Activated T-cell treated with anti-CD3 and anti-CD28 coated beads for 1 hour (primary cell): Measurements from ENCODE around the gene PAX7.
"Not testable (repeated sequence)": the region's sequence is repeated elsewhere in the genome, so short reads cannot be mapped to it uniquely, and the experiment has no call there.

ENCODE experiments used
- DNase-seq: peaks from one replicate; pipeline ENCODE4 v3.0.0-alpha.2; 2020; ENCODE audit warnings: low read depth

The PAX7 gene

DNA sequence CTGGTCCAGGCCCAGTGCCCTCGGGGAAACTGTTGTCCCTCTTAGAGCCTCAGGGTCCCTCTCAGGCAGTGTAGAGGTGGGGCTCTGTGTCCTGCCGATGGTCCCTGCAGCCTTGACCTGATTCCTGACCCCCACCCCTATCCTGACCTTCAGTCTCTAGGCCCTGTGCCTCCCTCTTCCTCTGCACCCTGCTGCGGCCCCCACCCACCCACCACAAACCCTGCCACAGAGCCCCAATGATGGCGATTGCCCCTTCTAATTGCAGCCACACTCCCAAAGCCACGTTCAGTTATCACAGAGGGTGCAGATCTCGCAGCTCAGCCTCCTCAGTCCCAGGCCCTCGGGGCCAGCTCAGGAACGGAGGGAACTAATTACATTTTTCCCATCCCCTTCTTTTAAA lies 99.7 kb downstream of the PAX7 start:
- DNase-seq: no peak

GRCh38 chr1:18731148-18731547 lies 100.5 kb downstream of the PAX7 start:
- DNase-seq: no peak

DNA sequence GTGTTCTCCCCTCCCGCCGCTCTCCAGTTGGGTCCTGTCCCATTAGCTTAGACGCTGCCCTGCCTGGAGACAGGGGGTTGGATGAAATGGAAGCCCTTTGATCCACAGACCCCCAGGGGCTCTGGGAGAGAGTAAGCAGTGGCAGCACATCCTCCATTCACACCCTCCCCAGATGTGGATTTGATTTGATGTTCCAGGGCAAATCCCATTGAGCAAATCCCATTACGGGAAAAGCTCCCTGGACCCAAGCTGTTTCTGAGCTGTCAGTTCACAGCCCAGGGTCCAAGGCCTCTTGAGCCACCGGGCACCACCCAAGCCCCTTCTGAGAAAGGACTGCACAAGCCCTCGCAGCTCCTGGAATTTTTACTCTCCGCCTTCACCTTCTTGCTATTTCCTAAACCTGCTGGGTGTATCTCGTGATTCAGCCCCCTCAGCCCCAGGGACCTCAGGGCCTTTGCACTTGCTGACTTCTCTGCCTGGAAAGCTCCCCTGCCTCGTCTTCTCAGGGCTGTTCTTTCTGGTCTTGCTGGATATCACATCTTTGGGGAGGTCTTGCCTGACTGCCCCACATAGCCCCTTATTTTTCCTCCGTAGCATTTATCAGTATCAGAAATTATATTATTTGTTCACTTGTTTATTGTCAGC lies 101.1 kb downstream of the PAX7 start:
- no peak for DNase-seq

DNA sequence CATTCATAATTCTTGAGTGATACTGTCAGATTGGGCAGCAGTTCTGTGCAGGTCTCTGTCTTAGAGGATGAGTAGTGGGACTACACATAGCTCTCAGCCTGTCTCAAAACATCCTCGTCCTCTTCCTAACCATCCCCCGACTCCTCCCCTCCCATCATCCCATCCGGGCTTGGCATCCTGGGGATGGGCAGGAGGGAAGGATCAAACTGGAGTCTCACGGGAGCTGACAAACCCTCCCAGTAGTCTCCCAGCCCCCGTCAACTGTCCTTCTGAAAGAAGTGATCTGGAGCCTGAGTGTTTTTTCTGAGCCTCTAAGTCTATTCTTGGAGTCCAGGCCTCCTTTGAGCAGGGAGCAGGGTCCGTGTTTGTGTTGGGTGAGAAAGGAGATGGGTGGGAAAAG lies 102.0 kb downstream of the PAX7 start:
- DNase-seq: no peak

GRCh38 chr1:18734001-18734400 lies 103.4 kb downstream of the PAX7 start:
- no peak for DNase-seq

DNA sequence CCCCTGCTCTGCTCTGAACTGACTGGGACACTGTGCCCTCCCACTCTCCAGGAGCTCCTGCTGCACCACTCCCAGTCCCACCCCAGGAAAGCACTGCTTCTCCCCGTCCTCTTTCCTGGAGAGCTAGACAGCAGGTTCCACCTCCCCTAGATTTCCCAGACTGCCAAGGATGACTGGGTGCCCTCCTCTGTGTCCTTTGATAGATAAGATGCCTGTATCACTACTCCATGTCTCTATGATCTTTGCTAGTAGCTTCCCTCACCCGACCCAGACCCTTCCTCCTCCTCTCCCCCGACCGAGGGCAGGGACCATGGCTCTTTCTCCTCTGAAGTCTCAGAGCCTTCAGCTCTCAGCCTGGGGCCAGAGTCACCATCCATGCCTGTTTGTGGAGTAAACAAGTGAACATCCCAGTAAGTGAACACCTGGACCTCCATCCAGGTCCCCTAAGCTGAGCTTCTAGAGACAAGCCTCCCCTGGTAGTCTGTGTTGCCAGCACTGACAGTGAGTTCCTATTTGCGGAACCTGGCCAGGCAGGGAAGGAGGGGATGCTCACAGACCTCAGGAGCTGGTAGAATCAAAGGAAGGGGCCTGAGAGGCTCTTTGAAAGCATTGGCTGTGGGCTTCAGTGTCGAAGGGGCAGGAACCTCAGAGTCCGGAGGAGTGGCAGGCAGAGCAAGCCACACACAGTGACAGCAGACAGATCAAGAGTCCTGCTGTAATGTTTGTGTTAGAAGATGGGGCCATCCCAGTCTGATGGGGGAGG lies 104.0 kb downstream of the PAX7 start:
- no peak for DNase-seq

DNA sequence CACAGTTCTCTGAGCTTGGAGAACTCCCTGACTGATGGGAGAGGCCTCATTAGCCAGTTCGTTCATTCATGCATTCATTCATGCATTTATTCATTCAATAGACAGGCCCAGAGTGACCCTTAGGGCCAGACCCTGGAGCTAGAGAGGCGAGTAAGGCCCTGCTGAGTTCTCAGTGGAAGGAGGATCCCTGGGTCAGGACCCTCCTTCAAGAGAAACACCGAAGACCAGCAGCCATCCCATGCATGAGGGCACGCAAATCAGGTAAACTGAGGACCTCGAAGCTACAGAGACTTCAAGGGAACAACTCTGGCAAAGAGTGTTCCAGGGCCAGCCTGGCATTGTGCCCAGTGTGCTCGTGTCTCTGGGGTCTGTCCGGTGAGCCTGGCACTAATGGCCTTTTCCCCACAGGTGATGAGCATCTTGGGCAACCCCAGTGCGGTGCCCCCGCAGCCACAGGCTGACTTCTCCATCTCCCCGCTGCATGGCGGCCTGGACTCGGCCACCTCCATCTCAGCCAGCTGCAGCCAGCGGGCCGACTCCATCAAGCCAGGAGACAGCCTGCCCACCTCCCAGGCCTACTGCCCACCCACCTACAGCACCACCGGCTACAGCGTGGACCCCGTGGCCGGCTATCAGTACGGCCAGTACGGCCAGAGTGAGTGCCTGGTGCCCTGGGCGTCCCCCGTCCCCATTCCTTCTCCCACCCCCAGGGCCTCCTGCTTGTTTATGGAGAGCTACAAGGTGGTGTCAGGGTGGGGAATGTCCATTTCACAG lies 104.8 kb downstream of the PAX7 start:
- DNase-seq: no peak

GRCh38 chr1:18736958-18737357 lies 106.3 kb downstream of the PAX7 start:
- no peak for DNase-seq

- no peak for DNase-seq
Observed at GRCh38 chr1:18738126-18738525, 107.5 kb downstream of the PAX7 start.

GRCh38 chr1:18738617-18739016 lies 108.0 kb downstream of the PAX7 start:
- no peak for DNase-seq

DNA sequence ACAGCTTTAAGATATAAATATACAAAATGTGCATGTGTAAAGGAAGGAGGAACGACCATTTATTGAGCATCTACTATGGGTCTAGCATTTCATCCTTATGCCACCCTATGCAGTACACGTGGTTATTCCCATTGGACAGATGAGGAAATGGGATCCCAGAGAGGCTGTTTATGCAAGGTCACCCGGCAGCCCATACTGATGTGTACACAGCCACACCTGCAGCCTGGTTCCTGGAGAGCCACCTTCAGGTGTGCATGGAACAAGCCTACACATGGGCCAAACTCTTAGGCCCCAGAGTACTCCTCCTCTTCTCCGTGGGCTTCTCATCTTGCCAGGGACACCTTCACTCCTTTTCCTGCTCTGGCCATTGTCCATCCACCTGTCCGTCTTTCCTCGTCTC lies 108.8 kb downstream of the PAX7 start:
- DNase-seq: no peak

DNA sequence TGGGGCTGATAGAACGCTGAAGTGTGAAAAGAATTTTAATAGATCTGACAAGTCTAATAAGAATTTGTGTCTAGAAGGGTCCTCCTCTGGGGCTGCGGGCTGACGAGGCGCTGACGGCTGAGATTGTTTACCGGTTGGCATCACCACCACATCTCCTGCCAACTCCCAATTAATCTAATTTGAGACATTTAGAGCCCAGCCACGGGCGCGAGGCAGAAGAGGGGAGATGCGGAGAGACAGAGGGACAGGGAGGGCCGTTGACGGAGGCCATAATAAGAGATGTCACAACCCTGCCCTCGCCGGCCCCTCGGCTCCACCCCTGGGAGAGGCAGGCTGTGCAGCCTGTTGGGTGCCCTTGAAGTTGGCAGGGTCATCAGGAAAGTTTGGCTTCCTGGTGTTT lies 109.3 kb downstream of the PAX7 start:
- no peak for DNase-seq

DNA sequence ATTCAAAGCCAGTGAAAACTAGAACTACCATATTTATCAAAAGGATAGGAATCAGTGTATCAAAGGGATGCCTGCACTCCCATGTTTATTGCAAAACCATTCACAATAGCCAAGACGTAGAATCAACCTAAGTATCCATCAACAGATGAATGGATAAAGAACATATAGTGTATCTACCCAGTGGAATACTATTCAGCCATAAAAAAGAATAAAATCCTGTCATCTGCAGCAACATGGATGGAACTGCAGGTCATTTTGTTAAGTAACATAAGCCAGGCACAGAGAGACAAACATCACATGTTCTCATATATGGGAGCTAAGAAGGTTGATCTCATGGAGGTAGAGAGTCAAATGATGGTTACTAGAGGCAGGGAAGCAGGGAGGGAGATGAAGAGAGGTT lies 110.0 kb downstream of the PAX7 start:
- DNase-seq: no peak

- DNase-seq: no peak
Observed at GRCh38 chr1:18743233-18743632, 112.6 kb downstream of the PAX7 start.

DNA sequence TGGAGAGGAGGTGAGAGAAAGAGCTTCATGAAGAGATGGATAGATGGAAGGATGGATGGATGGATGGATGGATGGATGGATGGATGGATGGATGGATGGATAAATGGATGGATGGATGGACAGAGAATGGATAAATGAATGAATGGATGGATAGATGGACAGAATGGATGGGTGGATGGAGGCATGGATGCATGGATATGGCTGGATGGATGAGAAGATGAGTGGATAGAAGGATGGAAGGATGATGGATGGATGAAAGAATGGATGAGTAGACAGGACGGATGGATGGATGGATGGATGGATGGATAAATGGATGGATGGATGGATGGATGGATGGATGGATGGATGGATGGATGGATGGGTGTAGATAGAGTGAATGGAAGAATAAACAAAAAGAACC lies 113.7 kb downstream of the PAX7 start:
- not testable (repeated sequence) for DNase-seq

DNA sequence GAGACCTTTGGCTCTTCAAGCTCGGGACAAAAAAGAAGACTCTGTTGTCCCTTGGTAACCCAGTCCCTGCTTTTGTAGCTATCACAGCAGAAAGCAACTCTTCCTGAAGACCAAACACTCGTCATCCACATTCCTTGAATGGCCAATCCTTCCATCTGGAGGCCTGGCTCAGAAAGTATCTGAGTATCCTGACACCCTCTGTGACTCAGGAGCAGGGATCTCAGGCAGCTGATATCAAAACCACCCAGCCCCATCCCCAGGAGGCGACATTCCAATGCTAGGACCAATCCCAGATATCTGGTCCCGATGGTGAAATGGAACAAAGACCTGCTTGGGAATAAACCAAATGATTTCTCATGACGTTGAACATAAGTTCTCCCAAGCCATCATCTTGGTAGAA lies 116.3 kb downstream of the PAX7 start:
- DNase-seq: no peak

- no peak for DNase-seq
Observed at GRCh38 chr1:18747671-18748070, 117.0 kb downstream of the PAX7 start.

DNA sequence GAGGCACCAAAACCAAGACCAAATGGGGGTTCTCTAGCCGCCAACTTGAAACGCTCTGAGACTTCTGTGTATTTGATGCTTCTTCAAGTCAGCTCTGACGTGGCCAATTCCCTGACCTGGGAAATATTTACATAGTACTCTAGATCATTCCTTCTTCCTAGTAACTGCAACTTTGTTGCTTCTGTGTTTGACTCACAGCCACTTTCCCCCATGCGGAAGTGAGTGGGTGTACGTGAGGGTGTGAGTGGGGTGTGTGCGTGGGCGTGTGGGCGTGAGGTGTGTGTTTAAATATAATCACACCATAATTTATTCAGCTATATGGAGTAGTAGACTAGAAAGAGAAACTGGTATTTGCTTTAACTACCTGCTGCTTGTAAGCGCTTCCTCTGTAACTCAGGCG lies 117.8 kb downstream of the PAX7 start:
- DNase-seq: no peak

GRCh38 chr1:18749569-18749968 lies 118.9 kb downstream of the PAX7 start:
- no peak for DNase-seq

- DNase-seq: no peak
Observed at GRCh38 chr1:18750600-18750999, 120.0 kb downstream of the PAX7 start.

- no peak for DNase-seq
Observed at GRCh38 chr1:18751425-18751824, 120.8 kb downstream of the PAX7 start.

DNA sequence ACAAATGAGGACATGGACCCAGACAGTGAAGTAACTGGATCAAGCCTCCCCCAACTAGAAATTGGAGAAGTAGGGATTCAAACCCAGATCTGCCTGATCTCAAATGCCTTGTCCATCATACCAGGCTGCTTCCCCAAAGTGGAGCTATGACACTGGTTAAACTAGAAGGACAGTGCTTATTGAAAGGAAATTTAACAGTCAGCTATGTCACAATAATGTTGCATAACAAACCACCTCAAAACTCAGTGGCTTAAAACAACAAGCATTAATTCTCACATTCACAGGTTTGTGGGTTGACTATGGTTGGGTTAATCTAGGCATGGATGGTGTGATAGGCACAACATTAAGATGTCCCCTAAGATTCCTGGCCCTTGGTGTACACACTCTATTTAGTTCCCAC lies 121.8 kb downstream of the PAX7 start:
- DNase-seq: no peak

DNA sequence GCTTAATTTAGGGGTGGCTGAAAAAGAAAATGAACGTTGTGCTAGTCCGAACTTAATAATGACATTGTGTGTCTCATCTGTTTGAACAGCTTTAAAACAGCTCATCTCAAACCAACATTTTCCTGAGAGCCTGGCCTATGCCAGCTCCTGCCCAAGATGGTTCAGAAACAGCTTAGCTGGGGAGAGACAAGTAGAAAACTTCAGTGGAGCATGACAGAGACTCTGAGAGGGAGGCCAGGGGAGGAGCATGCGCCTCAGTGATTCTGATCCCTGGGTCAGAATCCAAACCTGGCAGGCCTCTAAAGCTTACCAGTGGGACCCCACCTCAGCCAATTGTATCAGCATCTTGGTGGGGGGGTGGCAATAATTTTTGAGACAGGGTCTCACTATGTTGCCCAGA lies 129.5 kb downstream of the PAX7 start:
- DNase-seq: no peak
